ENCODE results near the gene WDR31.
"Not testable (repeated sequence)": the region's sequence is repeated elsewhere in the genome, so short reads cannot be mapped to it uniquely, and the experiment has no call there.

The WDR31 gene

DNA sequence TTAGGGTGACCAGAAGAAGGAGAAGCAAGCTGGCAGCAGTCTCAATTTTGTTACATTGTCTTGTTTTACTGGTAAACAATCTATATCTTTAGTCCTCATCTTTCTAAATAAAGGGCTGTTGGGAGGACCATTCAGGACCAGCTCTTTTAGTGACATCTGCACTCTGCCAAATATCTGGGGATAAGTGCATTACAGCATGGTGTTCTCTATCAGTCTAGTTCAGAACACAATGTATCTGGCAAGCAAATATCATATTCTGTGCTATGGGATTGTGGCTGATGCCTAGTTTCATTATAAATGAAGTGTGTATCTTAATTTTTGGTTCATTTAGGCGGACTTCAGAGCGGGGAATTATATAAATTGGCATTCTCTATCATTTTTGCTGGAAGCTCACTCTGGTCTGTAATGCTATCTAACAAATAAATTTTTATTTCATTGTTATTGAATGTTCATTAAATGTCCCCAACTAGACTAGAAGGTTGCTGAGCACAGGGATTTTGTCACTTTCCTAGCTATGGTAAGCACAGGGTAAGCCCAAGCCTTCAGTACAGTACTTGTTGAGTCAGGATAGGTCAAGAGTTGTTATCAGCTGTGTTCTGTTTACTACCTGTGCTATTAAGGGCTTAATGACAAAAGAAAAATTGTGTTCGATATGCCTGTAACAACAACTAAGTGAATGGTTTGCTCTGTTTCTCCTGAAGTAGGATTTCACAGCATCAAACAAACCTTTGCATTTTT lies 11.9 kb downstream of the WDR31 start:
- DNase-seq = no peak

DNA sequence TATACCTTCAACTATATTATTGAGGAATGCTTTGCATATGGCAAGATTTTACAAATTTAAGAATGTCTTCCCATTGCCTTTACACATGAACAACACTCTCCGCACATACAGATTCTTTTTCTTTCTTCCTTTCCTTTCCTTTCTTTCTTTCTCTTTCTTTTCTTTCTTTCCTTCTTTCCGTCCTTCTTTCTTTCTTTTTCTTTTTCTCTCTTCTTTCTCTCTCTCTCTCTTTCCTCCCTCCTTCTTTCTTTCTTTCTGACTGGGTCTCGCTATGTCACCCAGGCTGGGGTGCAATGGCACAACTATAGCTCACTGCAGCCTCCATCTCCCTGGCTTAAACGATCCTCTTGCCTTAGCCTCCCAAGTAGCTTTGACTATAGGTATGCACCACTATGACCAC lies 13.8 kb downstream of the WDR31 start:
- DNase-seq = no peak

DNA sequence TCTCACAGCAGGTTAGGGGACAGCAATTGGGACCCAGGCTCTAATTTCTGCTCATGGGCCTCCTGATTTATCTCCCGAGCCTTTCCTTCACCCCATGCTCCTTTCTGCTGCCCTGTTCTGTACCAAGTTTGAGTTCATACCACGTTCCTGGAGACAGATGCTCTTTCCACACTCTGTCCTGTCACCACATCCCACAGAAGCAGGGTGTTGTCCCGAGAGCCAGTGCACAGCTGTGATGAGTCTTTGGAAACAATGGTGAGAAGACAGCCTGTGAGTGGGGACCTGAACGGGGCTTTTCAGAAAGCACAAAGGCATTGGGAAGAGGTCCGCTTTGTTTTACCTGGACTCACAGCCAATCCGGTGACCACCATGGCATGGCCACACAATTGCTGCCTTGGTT lies 17.4 kb downstream of the WDR31 start:
- DNase-seq = no peak

DNA sequence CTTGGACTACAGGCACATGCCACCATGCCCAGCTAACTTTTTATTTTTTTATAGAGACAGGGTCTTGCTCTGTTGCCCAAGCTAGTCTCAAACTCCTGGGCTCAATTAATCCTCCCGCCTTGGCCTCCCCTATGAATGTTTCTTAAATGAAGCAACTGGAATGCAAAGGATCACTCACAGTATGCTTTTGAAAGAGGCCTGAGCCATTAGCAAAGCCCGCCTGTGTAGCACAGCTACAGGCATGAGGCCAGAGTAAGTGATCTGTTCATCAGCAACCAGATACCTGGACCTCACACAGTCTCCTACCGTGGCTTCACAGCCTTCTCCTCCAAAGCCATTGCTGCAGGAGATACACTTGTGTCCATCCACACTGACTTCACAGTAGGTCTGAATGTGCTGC lies 20.0 kb downstream of the WDR31 start:
- DNase-seq = no peak

DNA sequence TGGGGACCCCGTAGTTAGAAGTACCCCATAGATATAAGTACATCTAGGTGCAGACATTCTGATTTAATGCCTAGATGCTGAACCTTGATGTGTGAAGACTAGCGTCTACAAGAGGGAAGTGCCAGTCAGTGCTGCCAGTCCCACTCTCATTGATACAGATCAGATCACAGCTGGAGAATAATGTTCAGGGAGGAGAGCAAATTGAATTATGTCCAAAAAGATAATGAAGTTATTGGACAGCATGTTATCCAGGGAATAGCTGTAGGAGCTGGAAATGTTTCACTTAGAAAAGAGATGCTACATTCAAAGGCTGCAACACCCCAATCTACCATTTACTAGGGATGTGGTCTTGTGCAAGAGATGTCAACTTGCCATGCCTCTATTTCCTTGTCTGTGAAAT lies 21.0 kb downstream of the WDR31 start:
- no peak for DNase-seq

DNA sequence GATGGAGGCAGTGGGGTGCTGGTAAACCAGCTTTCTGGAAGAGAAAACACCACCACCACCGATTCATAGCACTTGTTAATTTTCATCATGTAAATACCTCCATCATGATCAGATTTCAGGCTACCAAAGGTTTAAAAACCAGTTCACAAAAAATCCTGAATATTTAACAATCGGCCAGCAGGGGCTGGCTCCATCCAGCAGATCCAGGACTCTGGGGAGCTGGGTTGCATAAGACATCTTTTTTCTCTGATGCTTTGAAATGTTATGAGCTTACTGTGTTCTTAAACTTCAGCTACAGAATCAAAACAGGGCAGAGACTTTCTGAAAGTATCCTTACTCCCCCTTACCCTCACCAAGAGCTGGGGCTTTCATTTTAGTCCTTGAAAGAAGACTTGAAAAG lies 22.3 kb downstream of the WDR31 start:
- DNase-seq = no peak

DNA sequence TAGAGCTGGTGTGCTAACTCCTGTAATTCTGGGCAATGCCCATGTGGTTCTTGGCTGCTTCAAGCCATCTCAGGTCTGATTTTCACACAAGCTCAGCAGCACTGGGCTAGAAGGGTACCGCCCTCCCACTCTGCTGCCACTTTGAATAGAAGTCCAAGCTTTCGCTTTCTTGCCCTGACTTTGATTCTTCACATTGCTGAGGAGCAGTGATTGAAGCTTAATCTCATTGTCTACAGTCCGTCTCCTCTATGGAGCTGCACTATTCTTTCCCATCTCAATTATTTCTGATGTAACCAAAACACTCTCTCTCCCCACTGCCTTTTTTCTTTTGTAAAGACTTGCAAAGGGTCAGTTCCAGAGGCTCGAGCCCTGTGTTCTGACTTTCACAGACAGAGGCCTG lies 24.0 kb downstream of the WDR31 start:
- DNase-seq = no peak

DNA sequence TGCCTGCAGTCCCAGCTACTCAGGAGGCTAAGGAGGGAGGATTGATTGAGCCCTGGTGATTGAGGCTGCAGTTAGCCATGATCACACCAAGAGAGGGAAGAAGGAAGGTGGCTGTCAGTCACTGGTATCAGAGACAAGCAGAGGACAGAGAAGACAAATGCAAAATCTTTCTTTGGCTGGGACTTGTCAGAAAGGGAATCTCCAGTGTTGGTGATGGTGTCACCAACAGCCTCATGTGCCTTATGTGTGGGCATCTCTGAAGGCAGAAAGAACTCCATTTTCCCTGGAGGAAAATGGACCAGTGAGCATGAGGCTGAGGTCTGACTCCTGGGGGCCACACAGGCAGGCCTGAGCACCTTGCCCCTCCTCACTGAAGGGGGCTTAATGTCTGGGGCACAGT lies 24.8 kb downstream of the WDR31 start:
- DNase-seq = no peak

DNA sequence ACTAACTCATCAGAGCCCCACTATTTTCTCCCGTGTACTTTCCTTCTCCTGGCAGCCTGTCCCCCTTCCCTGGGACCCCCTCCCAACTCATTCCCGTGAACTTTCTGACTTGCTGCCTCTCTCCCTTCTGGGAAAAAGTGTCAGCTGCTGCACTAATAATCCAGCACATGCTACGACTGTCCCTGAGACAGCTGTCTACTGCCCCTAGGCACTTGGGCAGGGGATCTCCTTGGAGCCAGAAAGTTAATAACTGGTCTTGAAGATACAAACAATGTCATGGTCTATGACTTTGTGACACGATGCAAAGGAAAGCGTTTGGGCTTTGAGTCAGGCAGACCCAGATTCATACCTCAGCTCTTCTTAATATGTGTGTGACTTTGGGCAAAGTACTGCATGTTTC lies 26.8 kb downstream of the WDR31 start:
- no peak for DNase-seq

DNA sequence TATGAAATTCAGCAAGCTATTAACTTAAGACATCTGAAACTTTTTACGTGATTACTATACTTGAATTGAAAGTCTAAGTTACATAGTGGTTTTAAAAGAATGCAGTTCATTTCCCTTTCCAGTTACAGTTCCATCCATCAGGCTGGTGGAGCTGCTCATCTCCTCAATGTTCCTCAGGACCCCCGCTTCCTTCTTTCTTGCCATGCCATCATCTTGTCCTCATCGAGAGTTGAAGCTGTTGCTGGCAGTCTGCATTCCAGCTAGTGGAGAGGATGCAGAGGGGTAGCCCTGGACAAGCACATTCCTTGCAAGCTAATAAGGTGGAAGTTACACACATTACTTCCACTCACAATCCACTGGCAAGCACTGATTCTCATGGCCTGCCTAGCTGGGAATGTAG lies 28.1 kb downstream of the WDR31 start:
- DNase-seq = no peak

DNA sequence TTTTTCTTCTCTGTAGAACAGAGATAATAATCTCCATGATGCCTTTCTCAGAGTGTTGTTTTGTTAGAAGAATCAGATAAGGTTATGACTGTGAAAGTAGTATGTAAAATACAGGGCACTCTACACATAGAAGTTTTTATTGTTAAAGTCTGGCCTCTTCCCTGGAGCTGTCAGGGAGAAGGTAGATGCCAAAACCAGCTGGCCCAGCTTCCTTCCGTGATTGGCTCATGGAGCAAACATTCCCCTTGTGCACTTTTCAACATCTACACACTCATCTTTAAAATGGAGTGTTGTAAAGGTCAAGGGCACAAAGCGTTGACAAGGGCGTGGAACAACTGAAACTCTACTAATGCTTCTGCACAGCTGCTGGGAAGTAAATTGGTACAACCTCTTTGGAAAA lies 29.5 kb downstream of the WDR31 start:
- no peak for DNase-seq

DNA sequence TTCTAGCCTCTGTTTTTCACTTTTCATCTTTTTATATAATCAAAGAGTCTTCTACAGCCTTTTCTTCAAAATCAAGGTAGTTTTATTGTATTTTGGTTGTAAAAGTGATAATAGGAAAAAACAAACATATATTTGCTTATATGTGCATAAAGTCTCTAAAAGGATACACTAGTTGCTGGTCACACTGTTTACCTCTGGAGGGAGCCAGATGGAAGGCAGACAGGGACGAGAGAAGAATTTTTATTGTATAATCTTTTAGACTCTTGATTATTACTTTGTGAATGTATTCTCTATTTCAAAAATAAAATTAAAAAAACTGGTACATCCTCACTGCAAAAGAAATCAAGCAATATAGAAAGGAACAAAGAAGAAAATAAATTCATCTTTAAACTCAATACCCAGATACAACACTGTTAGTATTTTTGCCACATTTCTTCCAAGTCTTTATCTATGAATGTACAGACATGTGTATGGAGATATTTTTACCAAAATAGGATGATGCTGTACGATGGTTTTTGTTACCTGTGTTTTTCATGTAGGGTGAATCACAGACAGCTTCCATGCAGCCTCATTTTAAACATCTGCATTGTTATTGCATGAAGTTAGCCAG lies 30.8 kb downstream of the WDR31 start:
- no peak for DNase-seq

DNA sequence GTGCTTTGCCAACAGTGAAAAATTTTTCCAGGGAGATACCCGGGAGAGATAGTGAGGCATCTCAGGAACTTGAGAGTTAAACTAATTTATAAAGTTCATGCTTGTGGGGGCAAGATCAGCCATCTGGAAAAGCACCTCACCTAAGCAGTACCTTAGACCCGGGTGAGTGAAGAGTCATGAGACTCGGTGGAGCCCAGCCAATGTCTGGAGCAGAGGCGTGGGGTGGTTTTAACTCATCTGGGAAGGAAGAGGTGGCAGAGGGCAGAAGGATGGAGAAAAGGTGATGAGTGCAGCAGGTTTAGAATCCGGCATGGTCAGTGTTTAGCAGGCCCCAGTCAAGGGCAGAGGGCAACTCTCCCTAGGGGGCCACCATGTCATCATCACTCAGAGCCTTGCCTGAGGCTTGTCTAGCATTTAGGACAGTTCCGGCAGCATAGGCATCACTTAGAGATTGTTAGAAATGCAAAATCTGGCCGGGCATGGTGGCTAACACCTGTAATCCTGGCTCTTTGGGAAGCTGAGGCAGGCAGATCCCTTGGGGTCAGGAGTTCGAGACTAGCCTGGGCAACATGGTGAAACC lies 32.6 kb downstream of the WDR31 start:
- no peak for DNase-seq

DNA sequence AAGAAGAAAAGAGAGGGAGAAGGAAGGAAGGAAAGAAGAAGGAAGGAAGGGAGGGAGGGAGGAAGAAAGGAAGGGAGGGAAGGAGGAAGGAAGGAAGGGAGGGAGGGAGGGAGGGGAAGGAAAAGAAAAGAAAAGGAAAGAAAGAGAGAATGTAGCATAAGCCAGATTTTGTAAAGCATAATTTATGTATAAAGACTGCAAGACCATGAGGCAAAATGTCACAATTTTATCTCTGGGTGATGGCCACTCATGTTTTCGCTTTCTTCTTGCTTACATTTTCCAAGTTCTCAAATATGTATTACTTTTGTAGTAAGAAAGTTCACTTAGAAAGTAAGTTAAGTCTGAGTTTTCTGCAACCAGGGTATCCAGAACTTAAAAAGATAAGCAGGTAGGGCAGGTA lies 33.5 kb downstream of the WDR31 start:
- DNase-seq = no peak

DNA sequence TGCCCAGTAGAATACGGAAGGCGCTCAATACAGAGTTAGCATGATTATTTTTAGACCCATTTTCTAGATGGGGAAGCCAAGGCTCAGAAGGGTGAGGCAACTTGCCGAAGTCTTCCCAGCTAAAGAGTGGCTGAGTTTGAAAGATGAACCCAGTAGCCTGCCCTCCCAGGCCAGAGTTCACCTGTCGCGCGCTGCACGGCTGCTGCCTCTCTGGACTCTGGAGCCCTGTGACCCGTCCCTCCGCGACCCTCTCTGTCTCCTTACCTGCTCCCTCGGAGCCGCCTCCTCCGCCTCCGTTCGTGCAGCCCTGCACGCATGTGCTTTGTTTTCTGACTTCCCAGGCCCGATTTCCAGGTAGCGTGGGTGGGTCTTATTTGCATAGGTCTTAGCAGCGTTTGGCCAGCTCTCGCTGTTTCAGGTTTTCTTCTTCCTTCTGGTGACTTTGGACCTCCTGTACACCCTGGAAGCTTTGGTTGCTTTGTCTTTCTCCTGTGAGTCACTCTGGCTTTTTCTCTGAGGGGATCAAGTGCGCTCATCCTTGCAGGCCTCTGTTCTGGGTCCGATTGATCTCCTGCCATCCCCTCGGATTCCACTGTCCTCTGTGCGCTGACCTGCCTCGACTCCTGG lies 37.2 kb downstream of the WDR31 start, which contains the start of gene RNF183:
Gene RNF183 (minus strand): TSS at position 585 of the 627 bp plus-strand sequence. CDS start 5,192 bp downstream, outside the sequence.
- no peak for DNase-seq

DNA sequence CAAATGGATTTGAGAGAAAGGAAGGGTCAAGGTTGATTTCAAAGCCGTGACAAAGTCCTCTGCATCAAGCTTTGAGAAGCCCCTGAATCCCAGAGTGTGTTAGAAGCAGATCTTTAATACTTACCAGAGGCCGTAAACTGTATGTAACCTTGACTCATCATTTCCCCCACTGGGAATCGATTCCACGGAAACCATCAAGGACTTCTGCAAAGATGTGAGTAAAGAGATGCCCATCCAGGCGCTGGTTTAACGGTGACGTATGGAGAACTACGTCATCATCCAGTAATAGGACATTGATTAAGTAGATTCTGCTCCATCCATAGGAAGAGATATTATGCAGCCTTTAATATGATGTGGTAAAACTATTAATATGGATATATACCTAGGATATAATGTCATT lies 38.5 kb downstream of the WDR31 start:
- no peak for DNase-seq

DNA sequence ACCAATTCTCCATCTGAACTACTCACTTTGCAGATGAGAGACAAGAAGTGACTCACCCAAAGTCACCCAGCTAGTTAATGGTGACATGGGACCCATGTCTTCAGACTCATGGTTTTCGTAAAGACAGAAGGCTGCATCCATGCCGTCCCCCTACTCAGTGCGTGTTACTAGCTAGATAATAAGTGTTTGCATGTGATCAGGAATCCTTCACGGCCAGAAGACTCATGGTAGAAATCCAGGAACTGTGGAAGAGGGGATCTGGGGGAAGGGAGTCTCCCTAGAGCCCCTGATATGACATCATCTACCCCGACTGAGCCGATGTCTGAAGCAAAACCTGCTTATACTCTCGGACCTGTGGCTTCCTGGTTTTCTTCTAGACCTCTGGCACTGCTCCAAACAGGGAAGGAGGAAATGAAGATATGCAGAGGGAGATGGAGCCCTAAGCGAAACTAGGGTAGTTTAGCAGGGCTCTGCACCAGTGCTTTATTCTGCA lies 40.2 kb downstream of the WDR31 start:
- no peak for DNase-seq

DNA sequence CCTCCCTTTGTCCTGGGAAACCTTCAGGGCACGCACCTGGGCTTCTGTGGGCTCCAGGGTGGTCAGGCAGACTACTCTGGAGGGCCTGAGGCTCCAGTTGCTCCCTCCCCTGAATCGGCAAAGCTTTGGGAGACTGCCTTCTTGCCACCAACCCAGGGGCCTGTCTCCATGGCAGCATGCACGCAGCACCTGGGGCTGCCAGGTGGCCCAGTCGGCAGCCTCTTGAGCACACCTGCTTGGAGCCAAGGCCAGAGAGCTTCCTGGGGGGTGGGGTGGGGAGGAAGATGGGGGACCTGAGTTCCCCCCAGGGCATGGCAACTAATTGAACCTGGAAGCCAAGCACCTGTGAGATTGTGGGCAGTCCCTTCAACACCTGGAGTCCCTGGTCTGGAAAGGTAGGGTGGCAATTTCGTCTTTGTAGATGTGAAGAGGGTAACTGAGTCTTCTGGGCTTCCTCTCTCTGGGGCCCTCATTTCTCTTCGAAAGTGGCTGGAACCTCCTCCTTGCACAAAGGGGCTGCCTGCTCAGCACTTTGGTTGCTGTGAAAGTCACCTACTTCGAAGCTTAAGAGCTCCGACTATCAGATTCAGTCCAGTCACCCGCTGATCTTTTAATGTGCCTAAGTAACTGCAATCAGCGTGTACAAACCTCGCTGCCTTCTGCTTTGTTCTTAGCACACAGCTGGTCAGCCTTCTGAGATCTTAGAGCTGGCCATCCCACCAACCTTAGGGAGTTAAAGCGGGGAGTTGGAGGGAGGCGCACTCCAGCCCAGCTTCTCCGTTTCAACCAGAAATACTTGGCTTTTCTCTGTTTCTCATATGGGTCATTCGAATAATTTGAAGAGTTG lies 40.9 kb downstream of the WDR31 start:
- no peak for DNase-seq

DNA sequence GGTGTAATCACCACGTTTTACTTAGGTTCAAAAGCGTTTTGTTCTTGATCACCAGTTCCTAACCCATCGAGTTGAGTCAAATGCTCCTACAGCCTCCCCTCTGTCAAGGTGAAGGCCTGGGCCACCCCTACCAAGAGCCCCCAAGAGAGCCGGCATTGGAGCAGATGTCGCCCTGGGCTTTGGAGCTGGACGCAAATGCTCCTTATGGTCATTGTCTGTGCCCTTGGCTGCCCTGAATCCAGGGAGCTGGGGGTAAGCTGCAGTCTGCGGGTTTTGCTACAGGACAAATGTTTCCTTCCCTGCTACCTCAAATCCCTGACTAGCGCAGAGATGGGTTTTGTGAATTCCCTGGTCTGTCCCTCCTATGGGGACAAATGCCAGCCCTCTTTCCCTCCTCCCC lies 41.8 kb downstream of the WDR31 start:
- no peak for DNase-seq

DNA sequence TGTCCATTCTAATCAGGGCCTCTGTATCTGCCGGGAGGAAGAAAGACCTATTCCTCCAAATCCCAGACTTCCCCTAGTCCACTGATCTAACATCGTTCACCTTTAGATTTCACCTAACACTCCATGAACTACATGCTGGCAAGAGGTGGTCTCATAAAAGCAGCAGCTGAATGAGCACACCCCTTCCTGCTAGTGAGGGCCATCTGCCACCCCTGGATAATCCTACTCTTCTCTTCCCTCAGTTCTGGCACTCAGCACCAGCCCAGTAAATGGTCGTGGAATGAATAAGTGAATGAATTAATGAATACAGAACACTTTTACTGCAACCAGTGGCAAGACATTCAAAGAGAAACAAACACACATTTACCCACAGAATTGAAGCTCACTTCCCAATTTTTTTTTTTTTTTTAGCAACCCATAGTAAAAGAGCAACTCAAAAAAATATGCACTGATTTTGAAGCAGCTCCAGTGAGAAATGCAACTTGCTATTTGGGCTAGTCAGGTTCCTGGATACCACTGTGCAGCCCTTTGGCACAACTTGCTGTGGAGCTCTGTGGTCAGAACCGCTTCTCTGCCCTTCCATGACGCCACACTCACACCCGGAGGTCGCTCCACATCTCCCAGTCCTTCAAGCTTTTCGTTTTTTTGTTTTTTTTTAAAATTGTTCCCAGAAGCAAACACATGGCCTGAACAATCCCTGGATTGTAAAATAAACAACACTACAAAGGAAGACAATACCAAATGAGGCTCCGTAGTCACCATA lies 43.1 kb downstream of the WDR31 start:
- no peak for DNase-seq

DNA sequence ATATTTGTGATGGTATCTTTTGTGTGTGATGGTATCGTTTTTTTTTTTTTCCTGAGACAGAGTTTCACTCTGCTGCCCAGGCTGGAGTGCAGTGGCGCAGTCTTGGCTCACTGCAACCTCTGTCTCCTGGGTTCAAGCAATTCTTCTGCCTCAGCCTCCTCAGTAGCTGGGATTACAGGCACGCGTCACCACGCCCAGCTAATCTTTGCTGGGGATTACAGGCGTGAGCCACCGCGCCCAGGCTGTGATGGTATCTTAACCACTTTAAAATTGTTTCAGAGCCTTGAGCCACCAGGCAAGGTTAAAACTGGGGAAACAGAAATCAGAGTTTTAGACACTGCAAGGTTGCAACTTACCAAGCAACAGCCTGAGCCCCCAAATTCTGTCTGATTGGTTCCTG lies 43.8 kb downstream of the WDR31 start:
- not testable (repeated sequence) for DNase-seq

DNA sequence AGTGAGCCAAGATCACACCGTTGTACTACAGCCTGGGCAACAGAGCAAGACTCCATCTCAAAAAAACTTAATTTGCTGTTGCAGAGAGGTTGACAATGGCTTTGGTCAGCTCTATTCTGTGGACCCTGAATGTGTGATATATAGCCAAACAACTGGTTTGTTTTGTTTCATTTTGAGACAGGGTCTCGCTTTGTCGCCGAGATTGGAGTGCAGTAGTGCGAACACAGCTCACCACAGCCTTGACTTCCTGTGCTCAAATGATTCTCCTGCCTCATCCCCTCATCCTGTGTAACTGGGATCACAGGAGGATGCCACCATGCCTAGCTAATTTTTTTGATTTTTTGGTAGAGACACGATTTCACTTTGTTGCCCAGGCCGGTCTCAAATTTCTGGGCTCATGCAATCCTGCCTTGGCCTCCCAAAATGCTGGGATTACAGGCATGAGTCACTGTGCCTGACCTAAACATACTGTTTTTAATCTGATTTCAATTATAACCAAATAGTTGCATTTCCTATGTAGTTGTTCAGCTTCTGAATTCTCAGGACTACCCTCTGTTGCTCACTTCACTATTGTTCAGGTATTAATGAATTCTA lies 46.7 kb downstream of the WDR31 start:
- no peak for DNase-seq

Data from NCI-H446 treated with DMSO at 0.1 percent for 48 hours (cell line).